ELF-1 (cell line): Measurements from ENCODE around the gene NUDT13.

Experiments
- DNase-seq: peaks from one replicate; pipeline ENCODE4 v3.0.0-alpha.2; 2016; ENCODE audit warnings: low read depth, low spot score

NUDT13 gene

DNA sequence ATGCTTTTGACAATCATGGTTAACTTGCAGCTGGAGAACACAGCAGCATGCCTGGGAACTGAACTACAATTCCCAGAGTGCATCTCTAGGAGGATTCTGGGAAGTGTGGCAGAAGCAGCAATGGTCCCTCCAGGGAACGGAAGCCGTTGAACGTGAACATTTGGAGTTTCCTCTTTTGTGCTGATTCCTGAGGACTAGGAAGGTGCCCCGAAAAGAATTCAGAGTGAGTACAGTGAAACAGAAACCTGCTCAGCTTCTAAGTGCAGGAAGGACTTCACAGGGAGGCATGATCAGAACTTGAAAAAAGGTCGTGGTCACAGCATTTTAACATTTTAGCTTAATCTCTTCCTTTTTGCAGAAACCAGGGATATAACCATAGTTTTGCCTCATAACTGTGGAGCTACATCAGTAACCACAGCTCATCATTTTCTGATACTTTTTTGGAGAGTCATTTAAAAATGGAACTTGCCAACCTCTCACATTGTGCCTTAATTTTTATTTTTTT is at the start of gene NUDT13:
Gene NUDT13 (plus strand): TSS at position 111 of the 505 bp plus-strand sequence. CDS start 3,911 bp downstream, outside the sequence.
- DNase-seq = peak; percentile 72

DNA sequence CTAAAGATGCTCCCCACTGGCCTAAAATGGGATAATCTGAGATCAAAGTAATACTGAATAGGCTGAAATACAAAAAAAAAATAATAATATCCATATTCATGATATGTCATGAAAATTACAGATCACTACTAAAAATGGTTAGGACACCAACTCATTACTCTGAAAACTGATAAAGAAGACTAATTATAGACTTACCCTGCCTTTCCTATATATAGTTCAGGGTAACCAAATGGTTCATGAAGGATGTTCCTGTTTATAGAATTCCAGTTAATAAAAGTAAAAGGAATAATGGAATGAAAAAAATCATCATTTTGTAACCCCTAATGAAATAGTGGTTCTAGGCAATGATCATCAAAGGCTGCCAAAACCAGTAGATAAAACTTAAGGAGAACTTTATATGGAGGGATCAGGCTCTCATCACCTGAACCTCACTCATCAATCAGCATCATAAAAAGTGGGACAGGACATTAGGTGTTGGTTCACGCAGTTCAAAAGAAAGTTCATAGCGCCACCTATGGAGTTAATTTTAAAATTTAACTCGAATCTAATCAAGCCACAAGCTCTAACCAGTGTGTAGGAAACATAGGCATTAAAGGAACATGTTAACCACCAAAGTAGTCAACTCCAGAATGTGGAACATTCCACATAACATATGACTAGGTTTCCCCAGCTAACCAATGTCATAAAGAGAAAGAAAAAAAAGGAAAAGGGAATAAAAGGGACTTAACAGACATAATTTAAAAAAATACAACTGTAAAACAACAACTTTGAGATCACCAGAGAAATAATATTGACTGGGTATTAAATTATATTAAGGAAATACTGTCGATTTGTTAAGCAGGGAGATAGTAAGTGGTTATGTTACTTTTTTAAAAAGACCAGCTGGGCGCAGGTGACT is 49.3 kb upstream of the NUDT13 start:
- peak; percentile 15 for DNase-seq

DNA sequence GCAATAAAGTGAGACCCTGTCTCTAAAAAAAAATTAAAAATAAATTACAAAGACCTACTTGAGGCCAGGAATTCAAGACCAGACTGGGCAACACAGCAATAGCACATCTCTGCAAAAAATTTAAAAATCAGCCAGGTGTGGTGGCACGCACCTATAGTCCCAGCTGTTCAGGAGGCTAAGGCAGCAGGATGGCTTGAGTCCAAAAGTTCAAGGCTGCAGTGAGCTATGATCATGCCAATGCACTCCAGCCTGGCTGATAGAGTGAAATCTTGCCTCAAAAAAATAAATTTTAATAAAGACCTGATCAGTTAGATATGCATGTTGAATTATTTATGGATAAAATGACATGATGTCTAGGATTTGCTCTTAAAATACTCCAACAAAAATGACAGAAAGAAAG is 48.5 kb upstream of the NUDT13 start:
- DNase-seq = no peak

DNA sequence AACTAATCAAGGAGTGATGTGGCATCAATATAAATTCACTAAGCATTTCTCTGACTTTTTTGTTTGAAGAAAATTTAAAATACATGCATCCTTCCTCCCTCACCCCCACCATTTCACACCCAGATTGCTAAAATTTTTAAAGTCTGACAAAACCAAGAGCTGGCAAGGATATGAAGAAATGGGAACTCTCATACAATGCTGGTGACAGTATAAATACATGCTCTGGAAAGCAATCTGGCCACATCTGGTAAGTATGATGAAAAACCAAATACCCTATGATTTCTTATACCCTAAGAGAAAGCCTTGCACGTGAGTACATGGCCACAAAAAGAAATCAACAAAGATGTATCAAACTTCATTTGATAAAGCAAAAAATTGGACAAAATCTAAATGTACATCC is 44.8 kb upstream of the NUDT13 start:
- no peak for DNase-seq

DNA sequence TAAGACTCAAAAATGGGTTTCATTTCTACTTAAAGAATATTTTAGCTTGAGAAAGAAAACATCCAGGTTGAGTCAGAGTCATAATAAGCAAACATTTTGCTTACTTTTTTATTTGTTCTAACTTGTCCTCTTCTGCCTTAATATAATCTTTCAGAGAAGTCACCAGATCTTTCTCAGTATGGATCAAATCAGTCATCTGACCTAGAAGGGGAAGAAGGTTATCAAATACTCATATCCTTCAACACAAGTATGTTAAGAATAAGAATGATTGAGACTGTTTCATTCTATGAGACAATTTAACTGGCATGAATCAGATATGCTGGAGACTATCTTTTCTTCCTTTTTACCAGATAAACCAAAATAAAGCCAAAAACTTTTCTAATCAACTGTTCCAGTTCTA is 36.6 kb upstream of the NUDT13 start:
- no peak for DNase-seq

DNA sequence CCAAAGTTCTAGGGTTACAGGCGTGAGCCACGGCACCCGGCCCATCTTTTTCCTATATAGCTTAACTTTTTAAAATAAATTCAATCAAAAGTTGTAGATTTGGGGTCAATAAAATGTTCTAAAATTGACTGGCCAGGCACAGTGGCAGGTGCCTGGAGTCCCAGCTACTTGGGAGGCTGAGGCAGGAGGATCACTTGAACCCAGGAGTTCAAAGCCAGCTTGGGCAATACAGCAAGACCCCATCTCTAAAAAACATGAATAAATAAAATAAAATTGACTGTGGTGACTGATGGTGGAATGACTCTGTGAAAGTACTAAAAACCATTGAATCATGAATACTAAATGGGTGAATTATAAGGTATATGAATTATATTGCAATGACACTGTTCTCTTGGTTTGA is 34.4 kb upstream of the NUDT13 start:
- no peak for DNase-seq

DNA sequence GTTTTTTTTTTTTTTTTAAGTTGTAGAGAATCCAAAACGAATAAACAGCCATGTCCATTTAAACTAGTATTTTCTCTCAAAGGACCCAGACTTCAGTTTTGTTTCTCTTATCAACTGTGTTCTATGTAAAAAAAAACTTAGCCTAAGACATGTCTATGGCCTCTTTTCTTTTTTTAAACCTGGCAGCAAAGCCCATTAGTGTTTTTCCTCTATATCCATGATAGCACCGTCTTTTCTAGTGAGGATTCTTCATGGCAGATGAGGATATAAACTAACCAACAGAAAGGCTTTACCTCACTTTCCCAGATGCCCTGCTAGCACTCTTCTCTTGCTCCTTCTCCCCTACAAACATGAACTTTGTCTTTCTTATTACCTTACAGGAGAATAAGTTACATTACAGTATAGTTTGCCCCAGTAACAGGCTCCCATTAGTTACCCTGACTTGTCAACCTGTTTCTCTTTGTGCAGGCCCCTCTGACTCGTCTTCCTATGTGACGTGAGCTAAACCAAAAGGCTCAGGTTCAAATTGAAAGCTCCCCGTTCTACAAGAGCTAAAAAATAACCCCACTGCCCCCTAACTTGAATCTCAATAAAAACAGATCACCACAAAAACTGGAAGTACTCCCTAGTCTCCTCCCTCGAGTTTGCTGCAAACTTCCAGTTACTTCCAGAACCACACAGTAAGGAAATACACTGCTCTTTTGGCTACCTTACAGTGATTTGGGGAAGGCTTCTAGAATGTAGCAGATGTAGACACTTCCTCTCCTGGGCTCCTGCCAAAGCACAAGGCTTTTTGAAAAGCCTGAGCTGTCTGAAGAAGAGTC is 33.7 kb upstream of the NUDT13 start:
- DNase-seq = no peak

DNA sequence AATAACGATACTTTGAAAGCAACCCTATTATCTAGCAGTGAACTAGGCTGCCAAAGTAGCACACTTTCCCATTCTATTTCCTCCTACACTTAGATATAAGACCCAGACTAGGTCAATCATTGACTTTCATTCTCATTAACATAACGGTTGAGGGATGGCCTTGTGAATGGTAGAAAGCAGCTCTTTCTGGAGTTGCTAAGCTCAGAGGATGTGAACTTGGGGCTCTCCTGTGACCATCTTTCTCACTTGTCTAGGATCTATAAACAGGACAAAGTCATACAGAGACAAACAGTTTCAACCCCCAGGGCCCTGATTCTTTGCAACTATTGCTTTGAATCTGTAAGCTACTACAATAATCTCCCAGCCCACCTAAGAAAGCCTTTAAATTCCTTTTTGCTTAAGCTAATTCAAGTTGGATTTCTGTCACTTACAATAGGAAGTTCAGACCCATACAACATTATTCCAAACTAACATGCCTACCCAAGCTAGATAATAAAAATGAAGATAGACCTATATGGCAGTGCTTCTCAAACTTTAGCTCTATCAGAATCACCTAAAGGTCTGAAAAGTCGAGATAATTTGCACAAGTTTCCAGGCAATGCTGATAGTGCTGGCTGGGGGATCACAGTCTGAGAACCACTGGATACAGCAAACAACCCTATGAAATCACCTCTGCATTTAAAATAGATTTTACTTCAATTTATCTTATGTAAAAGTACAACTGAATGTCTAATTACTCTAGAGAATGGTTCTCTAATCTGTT is 30.3 kb upstream of the NUDT13 start:
- DNase-seq = no peak

DNA sequence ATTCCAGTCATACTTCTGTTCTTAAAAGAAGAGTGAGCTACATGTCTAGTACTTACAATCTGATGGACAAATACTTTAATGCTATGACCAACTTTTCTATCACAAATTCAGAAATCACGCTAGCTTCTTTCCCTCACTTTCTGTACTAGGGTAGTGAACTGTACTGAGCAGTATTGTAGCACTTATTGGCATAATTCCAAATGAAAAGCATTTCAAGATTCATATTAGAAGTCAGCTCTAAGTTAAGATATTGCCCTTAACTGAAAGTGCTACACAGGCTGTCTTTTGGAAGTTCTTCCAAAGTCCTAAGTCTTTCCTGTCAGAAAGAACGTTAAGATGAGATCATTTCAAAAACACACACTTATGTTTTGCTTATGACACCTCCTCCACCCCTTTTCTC is 27.0 kb upstream of the NUDT13 start:
- DNase-seq = no peak

DNA sequence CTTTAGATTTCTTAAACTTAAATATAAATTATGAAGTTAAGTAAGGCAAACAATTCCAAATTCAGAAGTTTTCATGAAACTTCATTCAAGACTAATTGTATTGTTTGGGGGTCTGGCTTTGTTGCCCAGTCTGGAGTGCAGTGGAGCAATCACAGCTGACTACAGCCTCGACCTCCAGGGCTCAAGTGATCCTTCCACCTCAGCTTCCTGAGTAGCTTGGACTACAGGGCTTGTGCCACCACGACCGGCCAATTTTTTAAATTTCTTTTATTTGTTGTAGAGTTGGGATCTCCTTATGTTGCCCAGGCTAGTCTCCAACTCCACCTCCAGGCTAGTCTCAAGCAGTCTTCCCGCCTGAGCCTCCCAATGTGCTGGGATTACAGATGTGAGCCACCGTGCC is 26.0 kb upstream of the NUDT13 start:
- DNase-seq = no peak

DNA sequence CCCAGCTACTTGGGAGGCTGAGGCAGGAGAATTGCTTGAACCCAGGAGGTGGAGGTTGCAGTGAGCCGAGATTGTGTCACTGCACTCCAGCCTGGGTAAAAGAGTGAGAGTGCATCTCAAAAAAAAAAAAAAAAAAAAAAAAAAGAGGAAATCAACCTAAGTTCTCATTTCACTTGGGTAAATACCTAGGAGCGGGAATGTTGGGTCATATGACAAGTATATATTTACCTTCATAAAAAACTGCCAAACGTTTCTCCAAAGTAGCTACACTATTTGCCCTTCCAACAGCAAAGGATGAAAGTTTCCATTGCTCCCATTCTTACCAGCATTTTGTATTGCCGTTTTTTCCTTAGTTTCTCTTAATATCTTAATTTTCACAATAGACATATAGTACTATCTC is 23.4 kb upstream of the NUDT13 start:
- DNase-seq = no peak

DNA sequence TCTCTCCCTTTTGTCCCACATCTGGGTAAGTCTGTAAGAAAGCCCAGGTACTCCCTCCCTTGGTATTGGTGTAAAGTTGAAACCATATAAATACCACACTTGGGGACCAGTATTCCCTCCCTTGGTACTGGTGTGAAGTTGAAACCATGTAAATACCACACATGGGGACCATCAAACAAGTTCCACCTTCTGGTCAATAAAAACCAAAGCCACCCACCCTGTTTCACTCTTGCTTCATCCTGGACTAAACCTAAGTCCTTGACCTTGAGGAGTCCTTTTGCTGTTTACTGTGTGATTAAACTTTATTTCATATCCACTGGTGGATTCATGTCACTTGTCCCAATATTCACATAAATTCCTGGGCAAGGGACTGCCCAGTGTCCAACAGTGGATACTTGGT is 22.0 kb upstream of the NUDT13 start:
- no peak for DNase-seq

DNA sequence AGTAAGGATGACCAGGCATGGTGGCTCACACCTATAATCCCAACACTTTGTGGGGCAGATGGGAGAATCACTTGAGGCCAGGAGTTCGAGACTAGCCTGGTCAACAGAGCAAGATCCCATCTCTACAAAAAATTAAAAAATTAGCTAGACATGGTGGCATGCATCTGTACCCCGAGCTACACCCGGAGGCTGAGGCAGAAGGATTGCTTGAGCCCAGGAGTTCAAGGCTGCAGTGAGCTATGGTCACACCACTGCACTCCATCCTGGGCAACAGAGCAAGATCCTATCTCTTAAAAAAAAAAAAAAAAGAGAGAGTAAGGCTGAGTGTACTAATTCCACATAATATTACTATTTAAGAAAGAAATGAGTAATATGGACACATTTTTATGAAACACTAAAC is 17.4 kb upstream of the NUDT13 start:
- DNase-seq = no peak

DNA sequence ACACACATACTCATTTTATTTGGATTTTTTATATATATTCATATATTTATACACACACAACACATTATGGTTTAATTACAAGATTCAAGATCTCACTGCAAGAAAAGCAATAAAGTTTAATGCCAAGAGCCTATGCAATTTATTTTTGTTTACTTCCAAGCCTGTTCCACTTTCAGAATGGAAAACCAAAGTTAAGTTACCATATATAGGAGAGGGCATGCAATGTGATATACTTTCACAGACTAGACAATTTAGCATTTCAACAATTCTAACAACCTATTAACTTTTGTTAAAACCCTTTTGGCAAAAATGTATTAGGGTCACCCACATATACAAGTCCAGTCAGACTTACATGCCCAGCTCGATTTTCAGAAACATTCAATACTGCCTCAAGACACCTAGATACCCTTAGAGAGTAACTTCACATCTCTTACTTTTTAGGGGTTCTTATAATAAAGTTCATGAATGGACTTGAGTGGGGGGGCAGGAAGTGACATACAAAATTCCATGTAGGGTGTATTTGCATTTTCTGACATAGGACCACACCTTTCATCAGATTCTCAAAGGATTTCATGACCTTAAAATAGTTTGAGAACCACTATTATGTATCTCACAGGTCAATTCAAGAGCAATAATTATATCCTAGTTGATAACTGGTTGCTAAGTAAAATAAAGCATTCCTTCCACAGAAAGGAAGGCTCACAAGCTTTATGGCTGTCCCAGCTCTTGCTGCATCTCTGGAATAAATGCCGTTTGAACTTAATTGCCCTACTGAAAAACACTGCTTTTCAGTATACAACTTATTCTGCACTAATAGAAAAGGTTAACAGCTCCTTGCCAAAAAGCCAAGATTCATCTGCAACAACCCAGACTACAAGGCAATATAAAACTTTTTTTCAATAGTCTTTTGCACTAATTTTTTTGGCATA is 16.1 kb upstream of the NUDT13 start:
- DNase-seq = no peak

DNA sequence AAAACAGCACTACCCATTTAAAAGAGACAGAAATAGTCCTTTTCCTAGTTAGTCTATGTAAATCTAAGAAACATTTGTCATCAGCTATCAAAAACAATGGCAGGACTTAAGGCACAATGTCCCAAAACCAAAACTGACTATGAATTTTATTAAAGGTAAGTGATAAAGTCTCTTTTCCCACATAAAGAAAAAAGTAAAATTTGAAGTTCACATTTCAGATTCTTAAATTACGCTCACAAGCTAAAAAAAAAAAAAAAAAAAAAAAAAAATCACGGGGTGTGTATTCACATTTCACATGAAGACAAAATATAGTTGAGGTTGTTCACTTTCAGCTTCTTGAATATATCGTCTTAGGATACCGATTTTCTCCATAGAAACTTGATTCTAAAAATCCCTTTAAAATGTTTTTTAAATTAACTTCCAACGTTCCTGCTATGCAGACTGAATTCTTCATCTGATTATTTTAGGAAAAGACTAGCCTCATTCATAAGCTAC is 15.2 kb upstream of the NUDT13 start:
- DNase-seq = no peak

DNA sequence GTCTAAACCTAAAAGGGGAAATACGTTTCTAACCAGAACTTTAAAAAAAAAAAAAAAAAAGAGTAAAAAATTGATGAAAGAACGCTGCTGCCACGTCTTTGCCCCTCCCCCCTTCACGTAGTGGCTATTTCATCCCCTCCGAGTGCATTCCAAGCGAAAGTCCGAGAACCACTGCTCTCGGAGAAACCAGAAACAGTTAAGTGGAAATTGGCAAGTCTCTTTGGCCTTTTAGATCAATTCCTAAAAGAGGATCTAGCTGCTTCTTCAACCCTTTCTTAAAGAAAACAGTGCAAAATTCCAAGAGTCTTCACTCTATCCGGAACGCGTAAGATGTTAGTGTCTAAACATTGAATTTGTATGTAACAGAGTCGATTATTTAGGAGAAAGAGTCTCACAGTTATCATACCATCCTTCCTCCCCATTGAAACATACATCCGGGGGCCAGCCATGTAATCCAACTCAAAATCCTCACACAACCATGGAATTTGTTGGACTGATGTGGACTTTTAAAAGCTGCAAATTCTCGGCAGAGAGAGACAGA is 14.7 kb upstream of the NUDT13 start:
- DNase-seq = peak; percentile 68

DNA sequence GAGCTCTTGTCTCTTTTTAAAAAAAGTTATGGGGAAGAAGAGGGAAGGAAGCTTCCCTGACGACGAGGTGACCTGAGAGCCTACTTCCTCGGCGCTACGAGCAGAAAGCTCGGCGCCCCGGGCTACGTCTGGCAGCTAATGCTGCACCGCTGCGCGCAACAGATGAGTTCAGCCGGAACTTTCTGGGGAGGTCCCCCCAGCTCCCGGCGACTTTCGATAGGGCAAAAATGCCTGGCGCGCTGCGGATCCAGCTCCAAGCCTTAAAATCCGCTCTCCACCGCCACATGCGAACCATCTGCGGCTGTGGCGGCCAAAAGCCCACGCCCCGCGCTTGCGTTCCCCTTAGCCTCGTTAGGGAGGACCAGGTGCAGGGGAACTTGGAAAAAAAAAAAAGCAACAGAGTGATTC is 14.2 kb upstream of the NUDT13 start:
- peak; percentile 87 for DNase-seq

DNA sequence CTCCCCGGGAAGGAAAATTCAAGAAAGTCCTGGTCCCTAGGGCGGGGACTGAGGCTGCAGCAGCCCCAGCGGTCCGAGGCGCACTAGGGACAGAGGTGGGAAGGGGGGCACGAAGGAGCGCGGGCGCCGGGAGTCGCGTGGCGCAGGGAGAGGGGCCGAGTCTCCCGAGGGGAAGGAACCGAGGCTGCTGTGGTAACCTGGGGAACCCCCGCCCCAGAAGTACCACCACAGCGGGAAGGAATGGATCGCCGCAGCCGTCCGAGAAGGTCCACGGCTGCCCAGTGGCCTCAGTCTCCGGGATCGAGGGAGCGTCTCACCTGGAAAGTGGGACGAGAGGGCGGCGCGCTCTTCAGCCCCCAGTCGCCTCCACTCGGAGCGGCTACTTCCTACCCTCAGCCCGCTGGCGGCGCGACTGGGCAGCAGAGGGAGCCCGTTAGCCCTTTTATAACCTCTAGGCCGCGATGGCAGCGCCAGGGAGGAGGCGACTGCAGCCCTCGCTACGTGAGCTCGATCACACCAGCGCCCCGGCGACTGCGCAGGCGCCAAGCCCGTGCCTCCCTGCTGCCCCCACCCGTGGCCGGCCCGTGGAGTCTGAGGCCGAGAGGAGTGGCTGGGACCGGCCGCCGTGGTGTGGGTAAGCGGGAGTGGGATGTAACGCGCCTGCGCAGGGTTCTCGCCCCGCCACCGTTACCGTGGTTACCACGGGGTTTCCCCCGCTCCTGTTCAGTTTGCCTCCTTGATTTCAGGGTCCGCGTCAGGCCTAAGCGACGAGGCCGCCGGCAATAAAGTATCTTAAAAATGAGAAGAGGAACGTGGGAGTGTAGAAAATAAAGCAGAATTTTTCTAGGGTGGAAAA is 13.6 kb upstream of the NUDT13 start, which contains the start of gene P4HA1:
Gene P4HA1 (minus strand): TSS at position 418 of the 856 bp plus-strand sequence. CDS start 21,983 bp downstream, outside the sequence.
- DNase-seq = peak; percentile 99

DNA sequence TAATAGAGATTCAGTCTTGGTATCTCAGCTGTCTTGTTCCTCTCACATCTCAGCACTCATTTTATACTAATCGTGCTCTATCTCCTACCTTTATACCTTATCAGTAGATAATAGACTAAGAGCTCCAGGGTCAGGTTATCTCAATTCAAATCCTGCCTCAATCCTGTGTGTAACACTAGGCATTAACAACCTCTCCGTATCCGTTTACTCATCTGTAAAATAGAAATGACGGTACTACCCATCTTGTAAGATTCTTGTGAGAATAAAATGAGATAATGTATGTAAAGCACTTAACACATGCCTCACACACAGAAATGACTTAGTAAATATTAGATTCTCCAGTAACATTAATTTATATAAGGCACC is 13.0 kb upstream of the NUDT13 start:
- DNase-seq = no peak
